Gastroesophageal sphincter (tissue), 4 donors: ENCODE results near the gene RAB3D. TPM values are rescaled to one million over a fixed set of nuclear protein-coding genes. Genes with fewer than 3 reads are reported as not detected.

Source experiments
- ATAC-seq: fragments of 150-250 bp; one replicate; pipeline ENCODE4 v1.9.1; 2016; ENCODE audit warnings: mild to moderate bottlenecking, moderate library complexity
- H3K27ac ChIP-seq, 4 donors: fragments of 200-600 bp; sonication (generic) in 3 of 4; 1 replicate in 3 of 4; 2 replicates in 1 of 4; pipeline ENCODE4 v1.5.1; 2016 to 2019
- H3K27me3 ChIP-seq: fragments of 200-600 bp; sonication (generic); one replicate; pipeline ENCODE4 v1.5.1; 2019
- H3K36me3 ChIP-seq, 2 donors: fragments of 200-600 bp; sonication (generic); one replicate each; pipeline ENCODE4 v1.5.1; 2019; ENCODE audit warnings: control low read depth in 1 of 2
- H3K4me1 ChIP-seq, 3 donors: fragments of 200-600 bp; sonication (generic); 1 replicate in 2 of 3; 2 replicates in 1 of 3; pipeline ENCODE4 v1.5.1; 2016 to 2019; ENCODE audit warnings: control low read depth in 2 of 3
- H3K4me3 ChIP-seq, 2 donors: fragments of 200-600 bp; sonication (generic); one replicate each; pipeline ENCODE4 v1.5.1; 2019; ENCODE audit warnings: mild to moderate bottlenecking in 1 of 2, moderate library complexity in 1 of 2
- H3K9me3 ChIP-seq, 3 donors: fragments of 200-600 bp; sonication (generic); one replicate each; pipeline ENCODE4 v1.5.1; 2017 to 2019; ENCODE audit warnings: control low read depth in 2 of 3
- CTCF ChIP-seq, 4 experiments: fragments of 200-600 bp in 2 of 4; fragments of 450-650 bp in 2 of 4; sonication (generic) in 1 of 4; IDR thresholded peaks; one replicate each; pipeline ENCODE4 v1.5.1; 2017 to 2019; ENCODE audit warnings: antibody characterized with exemption in 4 of 4, mild to moderate bottlenecking in 2 of 4, moderate library complexity in 2 of 4
- EP300 ChIP-seq: sonication (generic); formaldehyde crosslinking; IDR thresholded peaks from one replicate; pipeline ENCODE4 v1.6.1; 2017; ENCODE audit warnings: antibody characterized with exemption, mild to moderate bottlenecking
- POLR2A ChIP-seq, 2 donors: fragments of 450-650 bp; IDR thresholded peaks; one replicate each; pipeline ENCODE4 v1.6.1; 2017; ENCODE audit warnings: antibody characterized with exemption in 2 of 2, mild to moderate bottlenecking in 2 of 2, moderate library complexity in 1 of 2
- POLR2AphosphoS5 ChIP-seq: sonication (generic); formaldehyde crosslinking; IDR thresholded peaks from one replicate; pipeline ENCODE4 v1.6.1; 2017; ENCODE audit warnings: antibody characterized with exemption
- WGBS, 2 donors: methylation state at CpG; one replicate each; pipeline ENCODE4 v1.1.5; 2018; ENCODE audit warnings: low coverage in 1 of 2; 5-methylcytosine and 5-hydroxymethylcytosine counted together
- total RNA-seq, 4 donors: library from RNA; depleted of rRNA; stranded (reverse); fragments of >200 nt; gene quantifications; one replicate each; pipeline ENCODE4 v1.1.0, GENCODE V29; 2016

RAB3D gene
- total RNA-seq, 4 donors from 2014 or later, result 21.5 to 43.7 (median 28.0) TPM

DNA sequence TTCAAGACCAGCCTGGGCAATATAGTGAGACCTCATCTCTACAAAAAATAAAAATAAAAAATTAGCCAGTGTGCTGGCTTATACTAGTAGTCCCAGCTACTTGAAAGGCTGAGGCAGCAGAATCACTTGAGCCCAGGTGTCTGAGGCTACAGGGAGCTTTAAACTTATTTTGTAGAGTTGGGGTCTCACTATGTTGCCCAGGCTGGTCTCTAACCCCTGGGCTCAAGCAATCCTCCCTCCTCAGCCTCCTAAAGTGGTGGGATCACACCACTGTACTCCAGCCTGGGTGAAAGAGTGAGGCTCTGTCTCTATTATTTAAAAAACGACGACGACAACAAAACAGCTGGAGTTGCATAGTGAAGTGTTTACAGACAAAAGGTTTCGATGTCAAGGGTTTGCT lies 8.0 kb downstream of the RAB3D start:
- Histone ChIP-seq H3K4me3 (no peak overlapping the region), H3K9me3 (no peaks in the 10 kb centered on the region), H3K36me3 (peaks cover 0 to 100% of the 10 kb centered on the region in 2 donors), H3K27me3 (no peaks in the 10 kb centered on the region), H3K4me1 (no peaks in the 10 kb centered on the region), H3K27ac (no peak overlapping the region)
- WGBS, 2 donors, result 72 to 90% methylated on average over 2 to 4 of the region's 4 CpGs
- ATAC-seq, result no peak
- TF ChIP-seq CTCF (IDR thresholded peaks at IDR 0.05) (no peak), EP300 (no peak), POLR2A (IDR thresholded peaks at IDR 0.05) (no peak), POLR2AphosphoS5 (no peak)

- ATAC-seq, result no peak
- peaks cover 0 to 100% of the 10 kb centered on the region in 2 donors for H3K36me3 ChIP-seq
- H3K4me3 ChIP-seq, result no peak overlapping the region
- no peak overlapping the region for H3K27ac ChIP-seq
- 55 to 82% methylated on average over 3 to 4 of the region's 4 CpGs for WGBS, 2 donors
- peaks cover 0 to 5% (median 0%) of the 10 kb centered on the region in 3 donors for H3K4me1 ChIP-seq
- H3K27me3 ChIP-seq, result no peaks in the 10 kb centered on the region
- H3K9me3 ChIP-seq, result no peaks in the 10 kb centered on the region
- TF ChIP-seq CTCF (IDR thresholded peaks at IDR 0.05) (no peak), POLR2AphosphoS5 (no peak), EP300 (no peak), POLR2A (IDR thresholded peaks at IDR 0.05) (no peak)
Observed at GRCh38 chr19:11330127-11330526, 9.3 kb downstream of the RAB3D start.

- Histone ChIP-seq H3K36me3 (peaks cover 0 to 59% of the 10 kb centered on the region in 2 donors), H3K27me3 (no peaks in the 10 kb centered on the region), H3K9me3 (no peaks in the 10 kb centered on the region), H3K4me3 (no peak overlapping the region), H3K4me1 (peaks cover 0 to 44% (median 18%) of the 10 kb centered on the region in 3 donors), H3K27ac (peak overlapping the region in 2 of 4 donors; percentile 84 to 85)
- no peak for ATAC-seq
- no peak for TF ChIP-seq POLR2A (IDR thresholded peaks at IDR 0.05)
- no peak for TF ChIP-seq EP300
- TF ChIP-seq POLR2AphosphoS5, result no peak
- TF ChIP-seq CTCF (IDR thresholded peaks at IDR 0.05), result no peak
- 92 to 94% methylated on average over 4 to 6 of the region's 7 CpGs for WGBS, 2 donors
Observed at GRCh38 chr19:11325544-11325943, 13.9 kb downstream of the RAB3D start.

DNA sequence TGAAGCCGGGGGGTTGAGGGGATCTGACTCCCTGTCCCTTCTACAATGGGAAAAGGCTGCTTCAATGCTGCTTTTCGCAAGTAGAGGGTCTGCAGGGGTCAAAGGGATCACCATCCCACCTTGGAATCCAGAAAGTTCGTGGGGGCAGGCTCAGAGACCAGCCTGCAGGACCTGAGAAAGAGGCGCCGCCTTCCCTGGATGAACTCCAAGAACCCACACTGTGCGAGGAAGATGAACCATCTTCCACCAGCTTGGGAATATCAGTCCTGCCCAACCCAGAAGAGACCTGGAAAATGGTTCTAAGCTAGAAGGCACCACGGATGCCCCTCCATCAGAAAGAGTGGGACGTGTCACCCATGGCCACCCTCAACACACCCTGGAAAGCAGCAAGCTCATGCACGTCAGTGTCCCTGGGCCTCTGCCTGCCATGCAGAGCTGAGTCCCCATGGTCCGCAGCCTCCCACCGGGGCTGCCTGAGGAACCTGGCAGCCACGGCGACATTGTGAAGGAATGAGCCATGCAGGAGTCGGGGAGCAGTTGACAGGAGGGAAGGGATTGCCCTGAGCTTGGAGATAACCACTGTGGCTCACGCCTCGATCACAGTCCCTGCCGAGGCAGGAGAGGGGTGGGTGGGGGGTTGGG lies 14.6 kb downstream of the RAB3D start:
- Histone ChIP-seq H3K4me1 (peaks cover 0 to 44% (median 18%) of the 10 kb centered on the region in 3 donors), H3K9me3 (no peaks in the 10 kb centered on the region), H3K4me3 (no peak overlapping the region), H3K36me3 (peaks cover 0 to 53% of the 10 kb centered on the region in 2 donors), H3K27me3 (no peaks in the 10 kb centered on the region), H3K27ac (peak overlapping the region; percentile 15 to 85 (median 82))
- 58 to 68% methylated on average over 3 to 6 of the region's 17 CpGs for WGBS, 2 donors
- no peak for TF ChIP-seq POLR2AphosphoS5
- TF ChIP-seq POLR2A (IDR thresholded peaks at IDR 0.05), result no peak
- TF ChIP-seq EP300, result no peak
- TF ChIP-seq CTCF (IDR thresholded peaks at IDR 0.05), result no peak
- no peak for ATAC-seq

- peaks cover 0 to 44% (median 18%) of the 10 kb centered on the region in 3 donors for H3K4me1 ChIP-seq
Observed at GRCh38 chr19:11324079-11324661, 15.3 kb downstream of the RAB3D start.

More at GRCh38 chr19:11324079-11324661, 15.3 kb downstream of the RAB3D start:
- Histone ChIP-seq H3K9me3 (no peaks in the 10 kb centered on the region), H3K27ac (peak overlapping the region; percentile 54 to 85 (median 82)), H3K27me3 (no peaks in the 10 kb centered on the region), H3K36me3 (peaks cover 0 to 46% of the 10 kb centered on the region in 2 donors), H3K4me3 (peak overlapping the region in 1 of 2 donors; percentile 27)
- ATAC-seq, result peak; percentile 93
- TF ChIP-seq POLR2AphosphoS5 (peak; percentile 82), POLR2A (IDR thresholded peaks at IDR 0.05) (no peak), EP300 (no peak), CTCF (IDR thresholded peaks at IDR 0.05) (no peak)
- 3 to 5% methylated on average over 4 to 8 of the region's 10 CpGs for WGBS, 2 donors
